HCT116 (cell line): ENCODE results near the gene TRPM5. TPM values are rescaled to one million over a fixed set of nuclear protein-coding genes. Genes with fewer than 3 reads are reported as not detected.

ENCODE experiments used
- ATAC-seq: fragments of 200-7000 bp; cut with Tn5 transposase; 2 replicates; pipeline ENCODE4 v1.9.1; 2020; ENCODE audit warnings: mild to moderate bottlenecking, moderate library complexity
- BruUV-seq: library from RNA; stranded (reverse); fragments of 400-500 nt; replicated peaks from 2 replicates; lab custom pipeline; 2021; lab: Mats Ljungman, UMichigan
- CTCF ChIA-PET: fragments of 300-600 bp; sonication (Branson Sonifier 250); formaldehyde crosslinking; loops from one replicate; lab custom pipeline; 2021; ENCODE audit warnings: antibody characterized with exemption; lab: Charles Lee
- POLR2A ChIA-PET: fragments of 300-600, 350-600 bp; sonication (Branson Sonifier 250); formaldehyde crosslinking; loops from one replicate; lab custom pipeline; 2021; ENCODE audit warnings: antibody characterized with exemption; lab: Charles Lee
- RAD21 ChIA-PET, 2 experiments: fragments of 300-600 bp; sonication (Branson Sonifier 250); formaldehyde crosslinking; loops; one replicate each; lab custom pipeline; 2023; ENCODE audit warnings: low total read pairs in 2 of 2; ENCODE audit not compliant: uncharacterized antibody in 2 of 2, unreplicated experiment in 2 of 2, low non-redundant PET in 1 of 2; lab: Charles Lee
- DNase-seq: peaks from one replicate; pipeline ENCODE4 v3.0.0-alpha.2; 2010; ENCODE audit warnings: low read depth, low spot score
- H2AFZ ChIP-seq: fragments of 200-600 bp; shearing (Covaris generic), sonication (generic); 2 replicates; pipeline ENCODE4 v1.6.1; 2017; ENCODE audit warnings: low read depth, mixed run types, mixed read lengths, antibody characterized with exemption, low read length; ENCODE audit not compliant: poor library complexity, severe bottlenecking
- H3K27ac ChIP-seq: 2 replicates; pipeline ENCODE4 v1.5.1; 2012; ENCODE audit warnings: low read depth, low read length
- H3K27me3 ChIP-seq: fragments of 200-600 bp; sonication (generic); 2 replicates; pipeline ENCODE4 v1.6.1; 2016; ENCODE audit warnings: mixed run types, low read length, mixed read lengths; ENCODE audit not compliant: insufficient read depth
- H3K36me3 ChIP-seq, 2 experiments: fragments of 200-500 bp in 1 of 2; fragments of 200-600 bp in 1 of 2; sonication (Bioruptor generic) in 1 of 2; sonication (generic) in 1 of 2; 2 replicates each; pipeline versions ENCODE4 v1.5.1 to v1.6.1; 2014 to 2016; ENCODE audit warnings: low read length in 2 of 2, inconsistent platforms in 1 of 2, mixed read lengths in 1 of 2, mixed run types in 1 of 2; ENCODE audit not compliant: insufficient read depth in 2 of 2, control insufficient read depth in 1 of 2
- H3K4me1 ChIP-seq, 2 experiments: fragments of 200-600 bp in 1 of 2; sonication (generic) in 1 of 2; 2 replicates each; pipeline versions ENCODE4 v1.5.1 to v1.6.1; 2012 to 2017; ENCODE audit warnings: low read length in 2 of 2, inconsistent platforms in 1 of 2, mild to moderate bottlenecking in 1 of 2, mixed read lengths in 1 of 2, mixed run types in 1 of 2, moderate library complexity in 1 of 2; ENCODE audit not compliant: insufficient read depth in 2 of 2, control insufficient read depth in 1 of 2
- H3K4me2 ChIP-seq: fragments of 200-600 bp; sonication (generic); 2 replicates; pipeline ENCODE4 v1.6.1; 2017; ENCODE audit warnings: mixed run types, low read length, mixed read lengths
- H3K4me3 ChIP-seq, 2 experiments: fragments of 200-600 bp in 1 of 2; sonication (generic) in 1 of 2; replicated peaks in 1 of 2; 2 replicates each; pipeline ENCODE4 v1.5.1; 2011 to 2016; ENCODE audit warnings: low read length in 2 of 2, control low read depth in 1 of 2, low read depth in 1 of 2, mild to moderate bottlenecking in 1 of 2, mixed read lengths in 1 of 2, mixed run types in 1 of 2
- H3K79me2 ChIP-seq: fragments of 200-600 bp; sonication (generic); 2 replicates; pipeline ENCODE4 v1.6.1; 2017; ENCODE audit warnings: mild to moderate bottlenecking, mixed run types, low read length, moderate library complexity, mixed read lengths; ENCODE audit not compliant: insufficient read depth
- H3K9ac ChIP-seq: fragments of 200-600 bp; sonication (generic); 2 replicates; pipeline ENCODE4 v1.6.1; 2016; ENCODE audit warnings: low read length, mixed read lengths
- H3K9me2 ChIP-seq: fragments of 200-600 bp; sonication (generic), shearing (Covaris generic); 2 replicates; pipeline ENCODE4 v1.6.1; 2017; ENCODE audit warnings: mixed run types, mild to moderate bottlenecking, moderate library complexity; ENCODE audit not compliant: insufficient read depth
- H3K9me3 ChIP-seq, 2 experiments: fragments of 200-500 bp in 1 of 2; fragments of 200-600 bp in 1 of 2; sonication (Bioruptor generic) in 1 of 2; sonication (generic) in 1 of 2; 2 replicates each; pipeline ENCODE4 v1.6.1; 2014 to 2017; ENCODE audit warnings: low read length in 2 of 2, mixed read lengths in 2 of 2, inconsistent platforms in 1 of 2, low read depth in 1 of 2, mild to moderate bottlenecking in 1 of 2, mixed run types in 1 of 2, moderate library complexity in 1 of 2; ENCODE audit not compliant: control insufficient read depth in 1 of 2, insufficient read depth in 1 of 2
- H4K20me1 ChIP-seq: fragments of 200-600 bp; sonication (generic), shearing (Covaris generic); 2 replicates; pipeline ENCODE4 v1.6.1; 2017; ENCODE audit warnings: mixed run types, mild to moderate bottlenecking, moderate library complexity; ENCODE audit not compliant: insufficient read depth
- CEBPB ChIP-seq: IDR thresholded peaks from 2 replicates; pipeline ENCODE4 v1.6.1; 2012; ENCODE audit warnings: low read depth
- CTCF ChIP-seq, 3 experiments: fragments of 200-600 bp in 1 of 3; sonication (generic) in 1 of 3; IDR thresholded peaks in 2 of 3; conservative IDR thresholded peaks in 1 of 3; 2 replicates each; pipeline ENCODE4 v1.5.1; 2012 to 2017; ENCODE audit warnings: low read depth in 2 of 3, low read length in 2 of 3, antibody characterized with exemption in 1 of 3, borderline replicate concordance in 1 of 3, control low read depth in 1 of 3, mild to moderate bottlenecking in 1 of 3, mixed read lengths in 1 of 3, mixed run types in 1 of 3, moderate library complexity in 1 of 3; ENCODE audit not compliant: insufficient read depth in 1 of 3
- EGR1 ChIP-seq: IDR thresholded peaks from 2 replicates; pipeline ENCODE4 v1.6.1; 2012; ENCODE audit warnings: low read depth
- ELF1 ChIP-seq: IDR thresholded peaks from 2 replicates; pipeline ENCODE4 v1.6.1; 2012; ENCODE audit warnings: low read depth, borderline replicate concordance
- EZH2 ChIP-seq: fragments of 200-600 bp; sonication (generic); IDR thresholded peaks from 2 replicates; pipeline ENCODE4 v1.6.1; 2017; ENCODE audit warnings: antibody characterized with exemption, mixed run types
- EZH2phosphoT487 ChIP-seq: fragments of 200-600 bp; IDR thresholded peaks from 2 replicates; pipeline ENCODE4 v1.6.1; 2018; ENCODE audit warnings: antibody characterized with exemption, borderline replicate concordance
- FOSL1 ChIP-seq: IDR thresholded peaks from 2 replicates; pipeline ENCODE4 v1.6.1; 2012; ENCODE audit warnings: low read depth
- JUND ChIP-seq: IDR thresholded peaks from 2 replicates; pipeline ENCODE4 v1.6.1; 2012
- MAX ChIP-seq: IDR thresholded peaks from 2 replicates; pipeline ENCODE4 v1.6.1; 2012
- POLR2A ChIP-seq: IDR thresholded peaks from 2 replicates; pipeline ENCODE4 v1.7.0; 2011; ENCODE audit warnings: borderline replicate concordance; ENCODE audit not compliant: insufficient read depth, insufficient read length; ENCODE audit errors: extremely low read depth
- POLR2AphosphoS5 ChIP-seq: IDR thresholded peaks from 2 replicates; pipeline ENCODE4 v1.6.1; 2011; ENCODE audit warnings: mild to moderate bottlenecking, low read depth, low read length, moderate library complexity
- RAD21 ChIP-seq: IDR thresholded peaks from 2 replicates; pipeline ENCODE4 v1.6.1; 2012; ENCODE audit warnings: low read depth, mild to moderate bottlenecking
- REST ChIP-seq: IDR thresholded peaks from 2 replicates; pipeline ENCODE4 v1.6.1; 2012; ENCODE audit warnings: low read depth
- SIN3A ChIP-seq: IDR thresholded peaks from 2 replicates; pipeline ENCODE4 v1.6.1; 2012; ENCODE audit warnings: low read depth
- SRF ChIP-seq: IDR thresholded peaks from 2 replicates; pipeline ENCODE4 v1.6.1; 2012; ENCODE audit warnings: low read depth
- YY1 ChIP-seq: IDR thresholded peaks from 2 replicates; pipeline ENCODE4 v1.6.1; 2011; ENCODE audit warnings: low read length, low read depth, moderate library complexity, mild to moderate bottlenecking; ENCODE audit not compliant: insufficient replicate concordance; ENCODE audit errors: extremely low read depth
- ZBTB33 ChIP-seq: IDR thresholded peaks from 2 replicates; pipeline ENCODE4 v1.6.1; 2011; ENCODE audit warnings: mild to moderate bottlenecking, low read length, moderate library complexity; ENCODE audit not compliant: insufficient replicate concordance; ENCODE audit errors: extremely low read depth
- ZFX ChIP-seq: fragments of 450-650 bp; IDR thresholded peaks from 2 replicates; pipeline ENCODE4 v1.6.1; 2017
- ZNF274 ChIP-seq: fragments of 200-500 bp; sonication (Bioruptor generic); IDR thresholded peaks from 2 replicates; pipeline ENCODE4 v1.6.1; 2014; ENCODE audit warnings: mild to moderate bottlenecking, low read depth, low read length, inconsistent platforms
- intact Hi-C: fragments of 100-400 bp; cut with micrococcal nuclease; formaldehyde crosslinking; loops from 2 replicates; pipeline ENCODE4 v1.10.0; 2022
- total RNA-seq: library from RNA; stranded (reverse); gene quantifications from one replicate; pipeline ENCODE4 v1.2.1, GENCODE V29; 2021; ENCODE audit not compliant: unreplicated experiment

The TRPM5 gene
- total RNA-seq, 1 experiment from 2014 or later = 0.07 TPM

- TF ChIP-seq FOSL1 (no peak), YY1 (no peak), RAD21 (no peak), ZFX (no peak), REST (no peak), ELF1 (no peak), POLR2A (no peak), CEBPB (no peak), EGR1 (no peak), EZH2 (no peak), SIN3A (no peak)
These were observed 7.0 kb upstream of the TRPM5 start (continued) for GRCh38 chr11:2451336-2451735.

GRCh38 chr11:2450321-2451041 is 6.2 kb upstream of the TRPM5 start:
- ATAC-seq (no peak), DNase-seq (no peak)
- Histone ChIP-seq H3K27ac (no peak overlapping the region), H2AFZ (no peak overlapping the region), H3K36me3 (no peaks in the 10 kb centered on the region), H3K4me3 (no peak overlapping the region), H3K4me2 (no peak overlapping the region), H4K20me1 (no peaks in the 10 kb centered on the region), H3K79me2 (no peaks in the 10 kb centered on the region), H3K4me1 (peaks cover 9% of the 10 kb centered on the region in 2 experiments; a peak in 3 of 4 replicates), H3K9ac (no peak overlapping the region), H3K9me3 (no peaks in the 10 kb centered on the region), H3K27me3 (no peaks in the 10 kb centered on the region), H3K9me2 (no peaks in the 10 kb centered on the region)
- ChIA-PET POLR2A (no interaction called here), RAD21 (no interaction called here), CTCF (no interaction called here)
- no TSS peak for BruUV-seq
- intact Hi-C loops = no loop called here
- TF ChIP-seq EZH2 = no peak
- TF ChIP-seq EGR1 = no peak
- no peak for TF ChIP-seq SRF
- no peak for TF ChIP-seq FOSL1
- TF ChIP-seq CEBPB = no peak
- no peak for TF ChIP-seq ZBTB33
- no peak for TF ChIP-seq POLR2AphosphoS5
- TF ChIP-seq JUND = no peak
- TF ChIP-seq ZFX = no peak
- TF ChIP-seq CTCF (IDR thresholded peaks at IDR 0.05 in 2 of 3, conservative IDR thresholded peaks at IDR 0.05 in 1 of 3; ENCODE audit: borderline replicate concordance in 1 of 3, insufficient read depth in 1 of 3, low read depth in 2 of 3, low read length in 2 of 3) = no peak
- no peak for TF ChIP-seq MAX
- no peak for TF ChIP-seq EZH2phosphoT487
- no peak for TF ChIP-seq ZNF274
